ENCODE data around the gene CYTIP. TPM values are rescaled to one million over a fixed set of nuclear protein-coding genes. Genes with fewer than 3 reads are reported as not detected.
A peak's percentile ranks its signal among the peaks of the same experiment; 100 is the strongest.

Gene CYTIP
- total and polyA plus RNA-seq, 2 experiments from 2014 or later: not detected

DNA sequence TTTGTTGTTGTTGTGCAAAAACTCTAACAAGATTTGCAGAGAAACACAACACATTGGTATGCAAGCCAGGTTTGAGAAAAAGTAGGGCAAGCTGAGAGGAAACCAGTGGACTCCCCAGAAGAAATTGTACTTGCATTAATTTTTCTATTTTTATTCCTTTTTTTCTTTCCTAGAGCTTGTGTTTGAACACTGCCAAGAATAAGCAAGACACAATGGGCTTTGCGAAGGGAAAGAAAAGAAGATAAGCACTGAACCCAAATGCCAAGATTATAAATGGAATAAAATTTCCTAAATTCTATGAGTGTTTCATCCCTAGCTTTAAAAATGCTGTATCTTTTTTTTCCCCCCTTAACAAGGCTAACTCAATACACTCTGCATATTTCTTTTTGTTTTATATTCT lies 17.0 kb upstream of the CYTIP start:
- Histone ChIP-seq H3K9me3 (ENCODE audit: low read depth) (no peaks in the 10 kb centered on the region), H3K4me2 (ENCODE audit: unreplicated experiment) (no peak overlapping the region), H3K36me3 (ENCODE audit: low read depth) (no peaks in the 10 kb centered on the region), H2AFZ (no peak overlapping the region), H4K20me1 (ENCODE audit: insufficient read depth) (no peaks in the 10 kb centered on the region), H3K9ac (no peak overlapping the region), H3F3A (ENCODE audit: insufficient read depth) (no peaks in the 10 kb centered on the region), H3K27ac (no peak overlapping the region), H3K27me3 (replicated peaks; ENCODE audit: insufficient read depth) (no peaks in the 10 kb centered on the region), H3K79me2 (ENCODE audit: insufficient read depth) (no peaks in the 10 kb centered on the region), H3K9me2 (ENCODE audit: insufficient read depth) (no peaks in the 10 kb centered on the region), H3K4me1 (ENCODE audit: insufficient read depth) (no peaks in the 10 kb centered on the region), H3K4me3 (no peak overlapping the region)
- whole genome bisulfite sequencing, 2 experiments (ENCODE audit: low coverage in 1 of 2, low lambda C conversion rate in 2 of 2, missing lambda C conversion rate in 2 of 2): 57 to 67% methylated on average over 1 of the region's 1 CpG
- no peak for DNase-seq
- in situ Hi-C loops (cut with MboI): no loop called here
- no peak for TF ChIP-seq EZH2 (IDR thresholded peaks at IDR 0.05; ENCODE audit: insufficient read depth, poor library complexity, severe bottlenecking)
- no peak for TF ChIP-seq EZH2phosphoT487 (IDR thresholded peaks at IDR 0.05; ENCODE audit: insufficient read depth, low read depth)

DNA sequence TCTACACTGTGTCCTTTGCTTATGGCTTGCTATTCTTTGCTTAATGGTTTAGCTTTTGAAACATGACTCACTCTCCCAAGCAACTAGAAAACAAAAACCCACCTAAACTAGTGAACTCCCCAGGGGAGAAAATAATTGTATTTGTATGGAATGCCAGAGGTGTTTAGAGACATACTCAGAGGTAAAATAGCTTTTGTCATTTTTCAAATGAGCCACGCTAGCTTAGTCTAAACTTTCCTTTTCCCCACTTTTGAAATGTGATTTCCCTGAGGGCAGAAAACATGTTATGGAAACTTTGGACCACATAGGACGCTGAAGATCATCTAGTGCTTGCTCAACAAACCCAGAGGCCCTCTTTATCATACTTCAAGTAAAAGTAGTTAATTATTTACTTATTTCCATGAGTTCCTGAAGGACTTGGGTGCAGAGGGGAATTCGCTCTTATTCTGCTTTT lies 16.5 kb upstream of the CYTIP start:
- no peaks in the 10 kb centered on the region for H3K79me2 ChIP-seq (ENCODE audit: insufficient read depth)
- H4K20me1 ChIP-seq (ENCODE audit: insufficient read depth): no peaks in the 10 kb centered on the region
- H3K4me3 ChIP-seq: no peak overlapping the region
- no peak overlapping the region for H2AFZ ChIP-seq
- WGBS, 2 experiments (ENCODE audit: low coverage in 1 of 2, low lambda C conversion rate in 2 of 2, missing lambda C conversion rate in 2 of 2): 64 to 68% methylated on average over 3 of the region's 3 CpGs
- H3K4me1 ChIP-seq (ENCODE audit: insufficient read depth): no peaks in the 10 kb centered on the region
- TF ChIP-seq EZH2phosphoT487 (IDR thresholded peaks at IDR 0.05; ENCODE audit: insufficient read depth, low read depth) (no peak), EZH2 (IDR thresholded peaks at IDR 0.05; ENCODE audit: insufficient read depth, poor library complexity, severe bottlenecking) (no peak)
- H3K4me2 ChIP-seq (ENCODE audit: unreplicated experiment): no peak overlapping the region
- in situ Hi-C loops (cut with MboI): no loop called here
- H3F3A ChIP-seq (ENCODE audit: insufficient read depth): no peaks in the 10 kb centered on the region
- no peak overlapping the region for H3K9ac ChIP-seq
- peak; percentile 10 for DNase-seq
- no peak overlapping the region for H3K27ac ChIP-seq
- H3K9me2 ChIP-seq (ENCODE audit: insufficient read depth): no peaks in the 10 kb centered on the region
- no peaks in the 10 kb centered on the region for H3K27me3 ChIP-seq (replicated peaks; ENCODE audit: insufficient read depth)
- H3K36me3 ChIP-seq (ENCODE audit: low read depth): no peaks in the 10 kb centered on the region
- no peaks in the 10 kb centered on the region for H3K9me3 ChIP-seq (ENCODE audit: low read depth)

DNA sequence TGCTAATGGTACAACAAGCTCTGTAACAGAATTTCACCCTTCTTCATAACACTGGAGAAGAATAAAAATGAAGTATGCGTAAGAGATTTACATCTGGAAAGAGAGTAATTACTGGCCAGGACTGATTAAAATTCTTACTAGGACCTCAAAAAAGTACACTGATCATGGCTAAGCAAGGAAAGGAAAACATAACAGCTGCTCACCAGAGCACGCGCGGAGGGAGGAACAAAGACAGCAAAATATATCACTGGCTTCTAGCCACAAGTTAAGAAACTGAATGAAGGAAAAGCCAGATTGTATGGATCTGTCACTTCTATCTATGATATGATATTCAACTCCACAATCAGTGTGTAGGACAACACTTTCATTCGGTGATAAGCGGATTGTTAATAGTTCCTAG lies 15.6 kb upstream of the CYTIP start:
- no peak overlapping the region for H3K4me3 ChIP-seq
- H3K79me2 ChIP-seq (ENCODE audit: insufficient read depth): no peaks in the 10 kb centered on the region
- no peaks in the 10 kb centered on the region for H3F3A ChIP-seq (ENCODE audit: insufficient read depth)
- H3K9ac ChIP-seq: no peak overlapping the region
- H3K4me2 ChIP-seq (ENCODE audit: unreplicated experiment): no peak overlapping the region
- no peaks in the 10 kb centered on the region for H3K9me2 ChIP-seq (ENCODE audit: insufficient read depth)
- H3K9me3 ChIP-seq (ENCODE audit: low read depth): no peaks in the 10 kb centered on the region
- H4K20me1 ChIP-seq (ENCODE audit: insufficient read depth): no peaks in the 10 kb centered on the region
- no peaks in the 10 kb centered on the region for H3K4me1 ChIP-seq (ENCODE audit: insufficient read depth)
- no peak for TF ChIP-seq EZH2 (IDR thresholded peaks at IDR 0.05; ENCODE audit: insufficient read depth, poor library complexity, severe bottlenecking)
- no peak for TF ChIP-seq EZH2phosphoT487 (IDR thresholded peaks at IDR 0.05; ENCODE audit: insufficient read depth, low read depth)
- no peaks in the 10 kb centered on the region for H3K27me3 ChIP-seq (replicated peaks; ENCODE audit: insufficient read depth)
- in situ Hi-C loops (cut with MboI): no loop called here
- DNase-seq: no peak
- H2AFZ ChIP-seq: no peak overlapping the region
- 43 to 44% methylated on average over 6 of the region's 6 CpGs for WGBS, 2 experiments (ENCODE audit: low coverage in 1 of 2, low lambda C conversion rate in 2 of 2, missing lambda C conversion rate in 2 of 2)
- no peaks in the 10 kb centered on the region for H3K36me3 ChIP-seq (ENCODE audit: low read depth)
- H3K27ac ChIP-seq: no peak overlapping the region

DNA sequence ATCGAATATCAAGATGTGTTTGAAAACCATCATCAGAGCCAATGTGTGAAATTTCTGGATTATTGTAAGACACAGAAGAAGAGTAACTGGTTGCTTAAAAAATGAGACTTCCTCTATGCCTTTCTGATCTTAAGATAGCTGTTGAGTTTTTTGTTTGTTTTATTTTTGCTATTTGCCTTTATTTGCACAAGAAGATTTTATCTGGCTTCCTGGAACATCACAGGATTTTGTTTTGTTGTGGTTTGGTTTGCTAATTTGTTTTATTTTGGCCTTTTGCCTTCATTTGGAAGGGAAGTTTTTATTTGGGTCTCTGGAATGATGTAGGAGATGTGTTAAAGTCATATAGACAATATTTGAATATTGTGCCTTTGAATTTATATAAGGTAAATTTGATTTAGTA lies 3.9 kb upstream of the CYTIP start:
- H3K9me3 ChIP-seq (ENCODE audit: low read depth): no peaks in the 10 kb centered on the region
- no peak overlapping the region for H3K9ac ChIP-seq
- no peaks in the 10 kb centered on the region for H3K4me1 ChIP-seq (ENCODE audit: insufficient read depth)
- in situ Hi-C loops (cut with MboI): no loop called here
- H3K79me2 ChIP-seq (ENCODE audit: insufficient read depth): no peaks in the 10 kb centered on the region
- H3K36me3 ChIP-seq (ENCODE audit: low read depth): no peaks in the 10 kb centered on the region
- TF ChIP-seq EZH2 (IDR thresholded peaks at IDR 0.05; ENCODE audit: insufficient read depth, poor library complexity, severe bottlenecking) (no peak), EZH2phosphoT487 (IDR thresholded peaks at IDR 0.05; ENCODE audit: insufficient read depth, low read depth) (no peak)
- H3K9me2 ChIP-seq (ENCODE audit: insufficient read depth): no peaks in the 10 kb centered on the region
- no peak for DNase-seq
- H4K20me1 ChIP-seq (ENCODE audit: insufficient read depth): no peaks in the 10 kb centered on the region
- H3K27ac ChIP-seq: no peak overlapping the region
- no peaks in the 10 kb centered on the region for H3F3A ChIP-seq (ENCODE audit: insufficient read depth)
- H2AFZ ChIP-seq: no peak overlapping the region
- WGBS, 2 experiments (ENCODE audit: low coverage in 1 of 2, low lambda C conversion rate in 2 of 2, missing lambda C conversion rate in 2 of 2): 53 to 59% methylated on average over 1 of the region's 1 CpG
- H3K4me3 ChIP-seq: no peak overlapping the region
- no peaks in the 10 kb centered on the region; the same call in none of the 2 replicates for H3K27me3 ChIP-seq (replicated peaks; ENCODE audit: insufficient read depth)
- H3K4me2 ChIP-seq (ENCODE audit: unreplicated experiment): no peak overlapping the region

DNA sequence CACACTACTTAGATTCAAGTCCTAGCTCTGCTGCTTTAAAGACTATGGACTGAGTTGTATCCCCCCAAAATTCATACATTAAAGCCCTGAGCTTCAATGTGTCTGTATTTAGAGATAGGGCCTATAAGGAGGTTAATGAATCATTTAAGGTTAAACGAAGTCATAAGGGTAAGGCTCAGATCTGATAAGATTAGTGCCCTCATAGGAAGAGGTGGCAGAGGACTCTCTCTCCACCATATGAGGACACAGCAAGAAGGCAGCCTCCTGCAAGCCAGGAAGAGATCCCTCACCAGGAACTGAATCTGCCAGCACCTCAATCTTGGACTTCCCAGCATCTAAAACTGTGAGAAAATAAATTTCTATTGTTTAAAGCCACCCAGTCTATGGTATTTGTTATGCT lies 3.1 kb upstream of the CYTIP start:
- Histone ChIP-seq H3K4me3 (no peak overlapping the region), H3K4me2 (ENCODE audit: unreplicated experiment) (no peak overlapping the region), H4K20me1 (ENCODE audit: insufficient read depth) (no peaks in the 10 kb centered on the region), H3K79me2 (ENCODE audit: insufficient read depth) (no peaks in the 10 kb centered on the region), H3F3A (ENCODE audit: insufficient read depth) (no peaks in the 10 kb centered on the region), H3K27me3 (replicated peaks; ENCODE audit: insufficient read depth) (no peaks in the 10 kb centered on the region; the same call in none of the 2 replicates), H3K27ac (no peak overlapping the region), H3K4me1 (ENCODE audit: insufficient read depth) (no peaks in the 10 kb centered on the region), H3K9ac (no peak overlapping the region), H3K36me3 (ENCODE audit: low read depth) (no peaks in the 10 kb centered on the region), H2AFZ (no peak overlapping the region), H3K9me2 (ENCODE audit: insufficient read depth) (no peaks in the 10 kb centered on the region), H3K9me3 (ENCODE audit: low read depth) (no peaks in the 10 kb centered on the region)
- TF ChIP-seq EZH2 (IDR thresholded peaks at IDR 0.05; ENCODE audit: insufficient read depth, poor library complexity, severe bottlenecking) (no peak), EZH2phosphoT487 (IDR thresholded peaks at IDR 0.05; ENCODE audit: insufficient read depth, low read depth) (no peak)
- WGBS, 2 experiments (ENCODE audit: low coverage in 1 of 2, low lambda C conversion rate in 2 of 2, missing lambda C conversion rate in 2 of 2): 4 to 6% methylated on average over 1 of the region's 1 CpG
- in situ Hi-C loops (cut with MboI): no loop called here
- DNase-seq: no peak
